ES-I3 (cell line): ENCODE data around the gene ACTA2.
A peak's percentile ranks its signal among the peaks of the same experiment; 100 is the strongest.

ENCODE experiments used
- H3K36me3 ChIP-seq: 2 replicates; pipeline ENCODE4 v1.6.1; 2013; ENCODE audit warnings: mild to moderate bottlenecking, low read length, control low read depth, moderate library complexity; ENCODE audit not compliant: insufficient read depth
- H3K4me1 ChIP-seq: 2 replicates; pipeline ENCODE4 v1.6.1; 2013; ENCODE audit warnings: mild to moderate bottlenecking, control low read depth, low read length; ENCODE audit not compliant: insufficient read depth
- H3K9ac ChIP-seq: 2 replicates; pipeline ENCODE4 v1.6.1; 2013; ENCODE audit warnings: low read depth, mild to moderate bottlenecking, low read length, moderate library complexity
- H3K9me3 ChIP-seq: 2 replicates; pipeline ENCODE4 v1.6.1; 2013; ENCODE audit warnings: mild to moderate bottlenecking, low read length, moderate library complexity; ENCODE audit not compliant: control insufficient read depth, insufficient read depth

Gene ACTA2

DNA sequence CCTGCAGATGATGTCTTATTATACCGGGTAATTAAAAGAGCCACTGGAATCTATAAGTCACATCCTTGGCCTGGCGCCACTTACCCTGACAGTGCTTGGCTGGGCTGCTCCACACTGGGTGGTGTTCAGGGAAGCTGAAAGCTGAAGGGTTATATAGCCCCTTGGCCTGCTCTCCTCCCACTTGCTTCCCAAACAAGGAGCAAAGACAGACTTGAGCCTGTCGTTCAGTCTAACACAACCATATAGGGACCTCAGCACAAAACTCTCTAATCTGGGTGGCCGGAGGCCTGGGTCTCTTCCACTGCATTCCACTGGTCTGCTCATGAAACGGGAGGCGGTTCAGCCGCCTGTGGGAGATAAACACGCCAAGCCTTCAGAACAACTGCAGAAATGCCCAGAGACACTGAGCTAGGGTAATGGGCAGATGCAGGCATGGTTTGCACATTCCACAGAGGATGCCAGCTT lies at the start of gene ACTA2:
ACTA2 (minus strand) TSS at position 127 of the 465 bp plus-strand sequence. CDS start 3,843 bp downstream, outside the sequence.
- Histone ChIP-seq H3K9ac (no peak within 1 kb of the TSS), H3K4me1 (0 out of 2 replicates have a peak, but pooled peaks cover 4% of the 10 kb centered on the region), H3K36me3 (no peaks in the 10 kb centered on the region), H3K9me3 (no peaks in the 10 kb centered on the region)

DNA sequence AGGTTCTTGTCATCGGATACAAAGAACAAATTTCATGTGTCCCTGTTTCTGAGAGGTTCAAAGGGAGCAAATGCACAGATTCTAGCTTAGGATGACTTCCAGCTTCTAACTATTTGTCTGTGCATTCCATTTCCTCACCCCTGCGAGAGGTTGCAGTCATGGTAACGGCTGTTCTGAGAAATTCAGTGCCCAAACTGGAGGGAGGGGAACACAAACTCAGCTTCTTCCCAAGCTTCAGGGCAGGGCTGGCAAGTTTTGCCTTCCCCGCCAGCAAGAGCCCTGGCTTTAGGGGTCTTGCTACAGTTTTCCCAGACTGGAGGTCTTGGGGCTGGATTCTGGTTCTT lies 49.1 kb upstream of the ACTA2 start:
- Histone ChIP-seq H3K9ac (no peak overlapping the region), H3K9me3 (no peaks in the 10 kb centered on the region), H3K4me1 (peaks cover 12% of the 10 kb centered on the region), H3K36me3 (no peaks in the 10 kb centered on the region)

DNA sequence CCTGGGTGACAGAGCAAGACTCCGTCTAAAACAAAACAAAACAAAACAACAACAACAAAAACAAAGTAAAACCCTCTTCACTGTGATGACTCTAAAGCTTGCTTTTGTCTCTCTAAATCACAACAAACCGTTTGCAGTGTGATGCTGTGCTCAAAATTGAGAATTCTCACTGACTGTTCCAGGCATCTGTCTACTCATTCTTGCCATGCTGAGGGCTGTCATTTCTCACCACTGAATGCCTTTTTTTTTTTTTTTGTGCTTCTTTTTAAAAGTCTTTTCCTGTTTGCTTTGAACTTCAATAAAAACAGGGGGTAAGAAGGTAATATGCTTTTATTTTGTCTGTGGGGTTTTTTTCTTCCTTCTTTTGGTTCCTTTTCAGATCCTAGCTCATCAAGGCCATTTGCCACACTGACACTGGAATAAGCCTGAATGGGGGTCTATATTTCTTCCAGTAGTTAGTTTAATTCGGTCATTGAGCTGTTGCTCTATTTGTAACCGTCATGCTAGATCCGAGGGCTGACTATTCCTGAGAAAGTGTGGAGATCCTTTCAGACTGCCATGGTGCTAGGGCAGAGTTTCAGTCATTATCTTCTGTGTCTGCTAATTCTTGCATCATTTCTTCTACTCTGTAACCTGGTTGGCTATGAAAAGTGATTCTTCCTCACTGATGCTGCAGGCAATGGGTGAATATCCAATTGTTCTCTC lies 48.6 kb upstream of the ACTA2 start:
- Histone ChIP-seq H3K4me1 (peaks cover 12% of the 10 kb centered on the region), H3K36me3 (no peaks in the 10 kb centered on the region), H3K9ac (no peak overlapping the region), H3K9me3 (no peaks in the 10 kb centered on the region)

DNA sequence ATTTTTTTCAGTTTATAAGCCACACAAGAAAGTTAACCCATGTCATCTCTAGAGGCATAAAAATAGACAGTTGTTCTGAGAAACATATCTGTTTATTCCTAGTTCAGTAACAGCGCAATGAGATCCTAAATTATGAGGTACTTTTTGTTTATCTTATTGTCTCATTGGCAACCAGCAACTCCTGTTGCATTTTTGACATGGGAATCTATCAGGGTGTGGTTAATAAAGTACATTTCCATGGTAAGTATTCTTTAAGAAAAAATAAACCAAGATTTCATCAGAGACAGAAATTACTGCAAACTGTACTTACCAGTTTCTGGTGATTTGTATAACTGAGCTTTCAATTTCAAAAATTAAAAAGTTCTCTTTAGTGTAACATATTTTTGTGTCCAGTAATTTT lies 47.1 kb upstream of the ACTA2 start:
- Histone ChIP-seq H3K9ac (no peak overlapping the region), H3K36me3 (no peaks in the 10 kb centered on the region), H3K9me3 (no peaks in the 10 kb centered on the region), H3K4me1 (peaks cover 12% of the 10 kb centered on the region)

DNA sequence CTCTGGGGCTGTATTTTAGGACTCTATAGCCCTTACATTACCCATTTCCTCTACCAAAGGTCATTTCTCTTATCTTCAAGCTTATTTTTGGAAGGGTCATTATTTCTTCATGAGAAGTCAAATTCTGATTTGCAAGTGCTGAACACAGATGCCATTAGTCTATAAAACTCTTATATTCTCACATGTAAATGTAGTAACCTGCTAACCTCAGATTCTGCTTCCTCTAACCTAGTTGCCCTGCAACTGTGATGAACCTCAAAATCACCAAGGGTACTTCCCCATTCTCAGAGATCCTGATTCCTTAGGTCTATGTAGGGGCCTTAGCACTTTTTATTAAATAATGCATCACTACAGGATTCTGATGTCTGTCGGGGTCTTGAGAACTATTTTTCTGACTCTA lies 44.4 kb upstream of the ACTA2 start:
- no peaks in the 10 kb centered on the region for H3K36me3 ChIP-seq
- peaks cover 23% of the 10 kb centered on the region for H3K4me1 ChIP-seq
- no peak overlapping the region for H3K9ac ChIP-seq
- no peaks in the 10 kb centered on the region for H3K9me3 ChIP-seq

DNA sequence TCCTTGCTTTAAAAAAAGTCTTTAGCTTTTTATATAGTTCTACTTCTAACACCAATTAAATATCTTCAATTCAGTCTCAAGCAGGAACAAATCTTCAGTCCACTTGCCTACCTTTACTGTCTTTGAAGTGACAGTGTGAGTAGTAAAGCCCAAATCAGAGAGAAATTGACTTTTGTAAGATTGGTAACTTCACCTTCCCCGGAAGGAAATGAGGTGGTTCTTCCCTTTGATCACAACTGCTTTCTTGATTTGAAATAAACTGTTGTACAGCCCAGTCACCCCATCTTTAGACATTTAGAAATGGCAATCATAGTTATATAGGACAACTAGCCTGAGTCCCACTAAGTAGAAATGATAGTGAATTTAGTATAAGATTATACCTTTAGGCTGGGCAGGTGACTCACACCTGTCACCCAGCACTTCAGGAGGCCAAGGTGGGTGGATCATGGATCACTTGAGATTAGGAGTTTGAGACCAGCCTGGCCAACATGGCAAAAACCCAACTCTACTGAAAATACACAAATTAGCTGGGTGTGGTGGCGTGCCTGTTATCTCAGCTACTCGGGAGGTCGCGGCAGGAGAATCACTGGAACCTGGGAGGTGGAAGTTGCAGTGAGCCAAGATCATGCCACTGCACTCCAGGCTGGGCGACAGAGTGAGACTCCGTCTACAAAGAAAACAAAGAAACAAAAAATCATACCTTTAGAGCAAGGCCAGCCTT lies 42.7 kb upstream of the ACTA2 start:
- H3K36me3 ChIP-seq: no peaks in the 10 kb centered on the region
- 0 out of 2 replicates have a peak, but pooled peaks cover 13% of the 10 kb centered on the region for H3K4me1 ChIP-seq
- no peaks in the 10 kb centered on the region for H3K9me3 ChIP-seq
- H3K9ac ChIP-seq: no peak overlapping the region

DNA sequence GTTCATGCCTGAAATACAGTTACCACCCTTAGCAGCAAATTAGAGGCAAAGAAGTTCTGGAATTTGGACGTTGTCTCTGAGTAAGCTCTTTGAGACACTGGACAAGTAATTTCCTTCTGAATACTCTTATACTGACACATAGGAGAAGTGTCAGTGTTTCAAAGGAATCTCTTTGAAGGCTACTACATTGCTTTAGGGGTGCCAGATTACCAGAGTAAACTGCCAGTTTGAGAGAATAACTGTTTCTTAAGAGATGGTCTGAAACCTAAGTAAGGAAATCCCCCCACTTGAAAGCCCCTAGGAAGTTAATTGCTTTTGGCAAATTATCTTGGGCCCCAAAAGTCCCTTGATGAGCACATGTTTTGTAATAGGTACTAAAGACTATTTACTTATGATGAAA lies 41.4 kb upstream of the ACTA2 start:
- no peaks in the 10 kb centered on the region for H3K36me3 ChIP-seq
- no peak overlapping the region for H3K9ac ChIP-seq
- H3K4me1 ChIP-seq: 0 out of 2 replicates have a peak, but pooled peaks cover 13% of the 10 kb centered on the region
- H3K9me3 ChIP-seq: no peaks in the 10 kb centered on the region

DNA sequence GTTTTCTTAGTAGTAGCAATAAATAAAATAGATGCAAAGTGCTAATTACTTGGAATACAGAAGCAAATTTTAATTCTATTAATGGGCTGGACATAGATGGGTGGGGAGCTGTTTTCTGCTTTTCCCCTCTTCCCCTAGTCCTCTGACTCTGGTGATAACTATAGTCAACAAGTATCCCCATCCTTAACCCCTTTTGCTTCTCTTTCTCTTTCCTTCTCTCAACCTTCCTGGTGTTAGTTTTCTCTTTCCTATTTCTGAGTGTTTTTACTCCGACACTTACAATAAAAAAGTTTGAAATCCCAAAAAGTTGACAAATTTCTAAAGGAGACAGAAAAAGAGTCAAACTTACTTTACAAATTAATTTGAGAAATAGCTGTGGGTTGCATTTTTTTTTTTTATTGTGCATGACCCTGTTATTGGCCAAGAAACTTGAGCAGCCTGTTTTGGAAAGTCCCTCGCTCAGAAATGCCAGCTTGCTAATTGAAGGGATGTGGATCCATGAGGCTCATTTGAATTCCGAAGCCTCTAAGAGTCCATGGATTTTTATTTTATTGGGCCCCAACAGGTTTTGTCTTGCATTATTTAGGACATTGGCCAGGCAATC lies 40.5 kb upstream of the ACTA2 start:
- Histone ChIP-seq H3K9me3 (no peaks in the 10 kb centered on the region), H3K36me3 (no peaks in the 10 kb centered on the region), H3K9ac (peak overlapping the region; percentile 3; the same call in 1 of the 2 replicates), H3K4me1 (0 out of 2 replicates have a peak, but pooled peaks cover 13% of the 10 kb centered on the region)

DNA sequence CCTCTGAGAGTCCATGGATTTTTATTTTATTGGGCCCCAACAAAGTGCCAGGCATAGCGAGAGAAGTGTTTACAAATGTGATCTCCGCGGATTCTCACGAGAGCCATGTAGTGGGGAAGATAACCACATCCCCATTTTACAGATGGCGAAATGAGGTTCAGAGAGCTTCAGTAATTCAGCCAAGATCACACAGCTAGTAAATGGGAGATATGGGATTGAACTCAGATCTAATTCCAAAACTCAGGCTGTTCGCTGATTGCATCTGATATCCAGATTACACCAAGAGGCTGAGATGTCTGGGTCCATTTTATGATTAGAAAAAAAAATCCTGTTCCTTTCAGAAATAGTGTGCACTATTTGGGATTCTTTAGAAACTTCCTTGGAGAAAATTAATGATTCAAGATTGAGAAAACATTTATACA lies 39.3 kb upstream of the ACTA2 start:
- Histone ChIP-seq H3K9ac (peak overlapping the region; percentile 87), H3K36me3 (no peaks in the 10 kb centered on the region), H3K9me3 (no peaks in the 10 kb centered on the region), H3K4me1 (0 out of 2 replicates have a peak, but pooled peaks cover 13% of the 10 kb centered on the region)

DNA sequence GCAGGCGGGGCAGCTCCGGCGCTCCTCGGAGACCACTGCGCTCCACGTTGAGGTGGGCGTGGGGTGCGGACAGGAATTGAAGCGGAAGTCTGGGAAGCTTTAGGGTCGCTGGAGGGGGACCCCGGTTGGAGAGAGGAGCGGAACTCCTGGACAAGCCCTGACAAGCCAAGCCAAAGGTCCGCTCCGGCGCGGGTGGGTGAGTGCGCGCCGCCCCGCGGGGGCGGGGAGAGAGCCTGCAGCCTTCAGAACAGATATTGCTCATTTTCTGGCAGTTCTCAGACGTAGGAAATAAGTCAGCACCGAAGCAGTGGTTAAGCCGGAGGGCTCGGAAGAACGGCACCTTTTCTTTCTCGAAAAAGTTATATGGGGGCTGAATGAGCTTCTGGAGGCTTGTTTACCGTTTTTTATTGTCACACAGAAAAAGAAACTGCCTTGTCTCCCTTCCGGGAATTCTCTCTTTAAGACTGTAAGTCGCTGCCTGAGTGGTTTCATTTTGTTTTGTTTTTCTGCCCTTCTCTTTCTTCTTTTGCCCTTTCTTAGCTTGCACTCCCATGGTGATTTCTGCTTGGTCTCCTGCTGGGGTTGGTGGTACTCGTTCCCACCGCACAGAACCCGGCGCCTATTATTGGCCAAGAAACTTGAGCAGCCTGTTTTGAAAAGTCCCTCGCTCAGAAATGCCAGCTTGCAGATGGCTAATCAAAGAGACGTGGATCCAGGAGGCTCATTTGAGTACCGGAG lies 38.8 kb upstream of the ACTA2 start:
- no peaks in the 10 kb centered on the region for H3K36me3 ChIP-seq
- H3K9me3 ChIP-seq: no peaks in the 10 kb centered on the region
- 0 out of 2 replicates have a peak, but pooled peaks cover 13% of the 10 kb centered on the region for H3K4me1 ChIP-seq
- peak overlapping the region; percentile 87 for H3K9ac ChIP-seq

DNA sequence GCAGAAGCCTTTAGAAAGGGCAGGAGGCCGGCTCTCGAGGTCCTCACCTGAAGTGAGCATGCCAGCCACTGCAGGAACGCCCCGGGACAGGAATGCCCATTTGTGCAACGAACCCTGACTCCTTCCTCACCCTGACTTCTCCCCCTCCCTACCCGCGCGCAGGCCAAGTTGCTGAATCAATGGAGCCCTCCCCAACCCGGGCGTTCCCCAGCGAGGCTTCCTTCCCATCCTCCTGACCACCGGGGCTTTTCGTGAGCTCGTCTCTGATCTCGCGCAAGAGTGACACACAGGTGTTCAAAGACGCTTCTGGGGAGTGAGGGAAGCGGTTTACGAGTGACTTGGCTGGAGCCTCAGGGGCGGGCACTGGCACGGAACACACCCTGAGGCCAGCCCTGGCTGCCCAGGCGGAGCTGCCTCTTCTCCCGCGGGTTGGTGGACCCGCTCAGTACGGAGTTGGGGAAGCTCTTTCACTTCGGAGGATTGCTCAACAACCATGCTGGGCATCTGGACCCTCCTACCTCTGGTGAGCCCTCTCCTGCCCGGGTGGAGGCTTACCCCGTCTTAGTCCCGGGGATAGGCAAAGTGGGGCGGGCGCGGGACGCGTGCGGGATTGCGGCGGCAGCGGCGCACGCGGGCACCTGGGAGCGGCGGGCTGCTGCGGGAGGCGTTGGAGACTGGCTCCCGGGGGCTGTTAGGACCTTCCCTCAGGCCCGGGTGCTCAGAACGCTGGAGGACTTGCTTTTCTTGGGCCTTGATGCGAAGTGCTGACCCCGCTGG lies 38.0 kb upstream of the ACTA2 start, which contains the start of gene FAS:
FAS (plus strand) TSS at position 415 of the 777 bp plus-strand sequence; CDS start at position 494, 79 bp downstream.
- Histone ChIP-seq H3K4me1 (0 out of 2 replicates have a peak, but pooled peaks cover 13% of the 10 kb centered on the region), H3K9ac (peak within 1 kb of the TSS; percentile 87), H3K9me3 (no peaks in the 10 kb centered on the region), H3K36me3 (no peaks in the 10 kb centered on the region)

DNA sequence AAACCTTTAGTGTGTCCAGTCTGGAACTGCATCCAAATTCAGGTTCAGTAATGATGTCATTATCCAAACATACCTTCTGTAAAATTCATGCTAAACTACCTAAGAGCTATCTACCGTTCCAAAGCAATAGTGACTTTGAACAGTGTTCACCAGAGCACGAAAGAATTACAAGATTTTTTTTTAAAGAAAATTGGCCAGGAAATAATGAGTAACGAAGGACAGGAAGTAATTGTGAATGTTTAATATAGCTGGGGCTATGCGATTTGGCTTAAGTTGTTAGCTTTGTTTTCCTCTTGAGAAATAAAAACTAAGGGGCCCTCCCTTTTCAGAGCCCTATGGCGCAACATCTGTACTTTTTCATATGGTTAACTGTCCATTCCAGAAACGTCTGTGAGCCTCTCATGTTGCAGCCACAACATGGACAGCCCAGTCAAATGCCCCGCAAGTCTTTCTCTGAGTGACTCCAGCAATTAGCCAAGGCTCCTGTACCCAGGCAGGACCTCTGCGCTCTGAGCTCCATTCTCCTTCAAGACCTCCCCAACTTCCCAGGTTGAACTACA lies 37.3 kb upstream of the ACTA2 start:
- peak overlapping the region; percentile 87 for H3K9ac ChIP-seq

DNA sequence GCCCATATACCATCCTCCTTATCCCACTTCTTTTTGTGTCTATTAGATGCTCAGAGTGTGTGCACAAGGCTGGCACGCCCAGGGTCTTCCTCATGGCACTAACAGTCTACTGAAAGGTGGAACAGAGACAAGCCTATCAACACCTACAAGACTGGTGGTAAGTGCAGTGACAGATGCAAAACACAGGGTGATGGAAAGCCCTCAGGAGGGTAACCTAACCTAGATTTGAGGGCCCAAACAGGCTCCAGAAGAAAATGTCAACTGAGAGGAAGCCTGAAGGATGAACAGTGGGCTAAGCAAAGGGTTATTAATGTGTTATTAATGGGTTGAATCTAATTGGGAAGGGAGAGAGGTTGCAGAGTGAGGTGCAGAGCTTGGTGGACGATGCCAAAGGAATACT lies 36.9 kb upstream of the ACTA2 start:
- 0 out of 2 replicates have a peak overlapping the region, but pooled peaks have one; percentile 87 for H3K9ac ChIP-seq

More for the DNA sequence above, 37.3 kb upstream of the ACTA2 start:
- H3K36me3 ChIP-seq: no peaks in the 10 kb centered on the region
- H3K9me3 ChIP-seq: no peaks in the 10 kb centered on the region
- H3K4me1 ChIP-seq: 0 out of 2 replicates have a peak, but pooled peaks cover 13% of the 10 kb centered on the region

More for the DNA sequence above, 36.9 kb upstream of the ACTA2 start:
- Histone ChIP-seq H3K9me3 (no peaks in the 10 kb centered on the region), H3K36me3 (no peaks in the 10 kb centered on the region; the same call in 1 of the 2 replicates), H3K4me1 (0 out of 2 replicates have a peak, but pooled peaks cover 13% of the 10 kb centered on the region)
